Cardiac muscle cell (in vitro differentiated cells and primary cell): ENCODE results near the gene KSR1. TPM values are rescaled to one million over a fixed set of nuclear protein-coding genes. Genes with fewer than 3 reads are reported as not detected.
A peak's percentile ranks its signal among the peaks of the same experiment; 100 is the strongest.

Experiments used
- DNase-seq, 2 donors: peaks; one replicate each; pipeline versions ENCODE4 v3.0.0 to v3.0.0-alpha.2; 2010 to 2017; ENCODE audit warnings: low read depth in 1 of 2, low spot score in 1 of 2
- H3K27ac ChIP-seq: fragments of 200-600 bp; sonication (generic); 2 replicates; pipeline ENCODE4 v1.5.1; 2016
- H3K27me3 ChIP-seq: fragments of 200-600 bp; sonication (generic); 2 replicates; pipeline ENCODE4 v1.6.0; 2016; ENCODE audit warnings: control low read depth
- H3K36me3 ChIP-seq: fragments of 200-600 bp; sonication (generic); 2 replicates; pipeline ENCODE4 v1.5.1; 2016; ENCODE audit warnings: control low read depth
- H3K4me1 ChIP-seq: fragments of 200-600 bp; sonication (generic); 2 replicates; pipeline ENCODE4 v1.8.1; 2017; ENCODE audit warnings: low read depth, mild to moderate bottlenecking, mixed run types
- H3K4me3 ChIP-seq: fragments of 200-600 bp; sonication (generic); 2 replicates; pipeline ENCODE4 v1.5.1; 2016; ENCODE audit warnings: mild to moderate bottlenecking
- H3K9me3 ChIP-seq: fragments of 200-600 bp; sonication (generic); 2 replicates; pipeline ENCODE4 v1.5.1; 2017; ENCODE audit warnings: low read depth, mild to moderate bottlenecking, control low read depth
- CTCF ChIP-seq: IDR thresholded peaks from 2 replicates; pipeline ENCODE4 v1.5.1; 2012; ENCODE audit warnings: low read depth, mild to moderate bottlenecking, low read length
- polyA plus RNA-seq: library from polyadenylated mRNA; unstranded; fragments of >200 nt; fragmentation: Nextera tagmentation; extraction: Ambion mirVana; gene quantifications from 2 replicates; pipeline ENCODE4 v1.2.1, GENCODE V29; 2016
- total RNA-seq: library from RNA; depleted of rRNA; stranded (reverse); fragments of >200 nt; gene quantifications from 2 replicates; pipeline ENCODE4 v1.2.3, GENCODE V29; 2016

KSR1 gene
- total and polyA plus RNA-seq, 2 experiments from 2014 or later = 15.7 to 29.0 TPM

GRCh38 chr17:27545562-27546229, 89.4 kb downstream of the KSR1 start:
- no peaks in the 10 kb centered on the region for H3K9me3 ChIP-seq
- H3K36me3 ChIP-seq = no peaks in the 10 kb centered on the region
- H3K27me3 ChIP-seq = no peaks in the 10 kb centered on the region
- no peak for TF ChIP-seq CTCF
- H3K27ac ChIP-seq = no peak overlapping the region
- no peak overlapping the region for H3K4me3 ChIP-seq
- no peaks in the 10 kb centered on the region for H3K4me1 ChIP-seq
- DNase-seq = no peak

- no peak for DNase-seq
- Histone ChIP-seq H3K9me3 (no peaks in the 10 kb centered on the region), H3K36me3 (no peaks in the 10 kb centered on the region), H3K4me3 (no peak overlapping the region), H3K27me3 (no peaks in the 10 kb centered on the region), H3K27ac (no peak overlapping the region), H3K4me1 (no peaks in the 10 kb centered on the region)
- TF ChIP-seq CTCF = no peak
Observed at GRCh38 chr17:27546624-27547300, 90.5 kb downstream of the KSR1 start.

- Histone ChIP-seq H3K4me3 (no peak overlapping the region), H3K36me3 (no peaks in the 10 kb centered on the region), H3K4me1 (no peaks in the 10 kb centered on the region), H3K27me3 (no peaks in the 10 kb centered on the region), H3K27ac (no peak overlapping the region), H3K9me3 (no peaks in the 10 kb centered on the region)
- TF ChIP-seq CTCF = no peak
- DNase-seq = no peak
Observed at GRCh38 chr17:27547301-27547683, 91.0 kb downstream of the KSR1 start.

GRCh38 chr17:27548369-27548768, 92.1 kb downstream of the KSR1 start:
- TF ChIP-seq CTCF = no peak
- H3K27me3 ChIP-seq = no peaks in the 10 kb centered on the region

GRCh38 chr17:27549251-27549893, 93.1 kb downstream of the KSR1 start:
- TF ChIP-seq CTCF = no peak
- DNase-seq = peak in 1 of 2 donors; percentile 45
- peaks cover 12% of the 10 kb centered on the region for H3K4me1 ChIP-seq
- no peak overlapping the region for H3K4me3 ChIP-seq
- no peaks in the 10 kb centered on the region for H3K27me3 ChIP-seq
- no peaks in the 10 kb centered on the region for H3K36me3 ChIP-seq
- H3K9me3 ChIP-seq = no peaks in the 10 kb centered on the region
- H3K27ac ChIP-seq = no peak overlapping the region

More at GRCh38 chr17:27548369-27548768, 92.1 kb downstream of the KSR1 start:
- peaks cover 2% of the 10 kb centered on the region for H3K4me1 ChIP-seq
- H3K27ac ChIP-seq = no peak overlapping the region
- no peak for DNase-seq
- H3K36me3 ChIP-seq = no peaks in the 10 kb centered on the region
- no peaks in the 10 kb centered on the region for H3K9me3 ChIP-seq
- no peak overlapping the region for H3K4me3 ChIP-seq
